HL-60 (cell line): ENCODE data around the gene CTR9.

Source experiments
- CTCF ChIP-seq: IDR thresholded peaks from one replicate; pipeline ENCODE4 v1.5.1; 2011; ENCODE audit warnings: low read length, control low read depth, inconsistent platforms; ENCODE audit not compliant: insufficient read depth
- REST ChIP-seq: IDR thresholded peaks from 2 replicates; pipeline ENCODE4 v1.6.1; 2012; ENCODE audit warnings: low read depth; ENCODE audit not compliant: insufficient replicate concordance

- TF ChIP-seq CTCF (no peak), REST (no peak)
Measured at GRCh38 chr11:10725907-10726253, 25.2 kb upstream of the CTR9 start.
